Lower leg skin (tissue), 4 donors: ENCODE measurements around the gene TEKT3. TPM values are rescaled to one million over a fixed set of nuclear protein-coding genes. Genes with fewer than 3 reads are reported as not detected.

Source experiments
- DNase-seq, 2 donors: peaks; one replicate each; pipeline ENCODE4 v3.0.0-alpha.2; 2019; ENCODE audit warnings: low spot score in 2 of 2
- H3K4me3 ChIP-seq: fragments of 200-600 bp; sonication (generic); 2 replicates; pipeline ENCODE4 v1.5.1; 2017; ENCODE audit warnings: mild to moderate bottlenecking, low read depth; ENCODE audit not compliant: poor library complexity, severe bottlenecking
- CTCF ChIP-seq, 3 donors: fragments of 450-650 bp; IDR thresholded peaks; one replicate each; pipeline ENCODE4 v1.5.1; 2016; ENCODE audit warnings: antibody characterized with exemption in 3 of 3, mild to moderate bottlenecking in 3 of 3, moderate library complexity in 2 of 3
- POLR2A ChIP-seq, 2 donors: fragments of 450-650 bp; IDR thresholded peaks; one replicate each; pipeline ENCODE4 v1.6.1; 2016 to 2017; ENCODE audit warnings: antibody characterized with exemption in 2 of 2, mild to moderate bottlenecking in 1 of 2, moderate library complexity in 1 of 2
- WGBS, 2 donors: methylation state at CpG; one replicate each; pipeline ENCODE4 v1.1.5; 2018; 5-methylcytosine and 5-hydroxymethylcytosine counted together
- intact Hi-C: fragments of 100-400 bp; cut with DNase I; formaldehyde crosslinking; loops from one replicate; pipeline ENCODE4 v1.15.0; 2023; ENCODE audit warnings: low total_unique reads
- total RNA-seq, 4 donors: library from RNA; depleted of rRNA; stranded (reverse); fragments of >200 nt; gene quantifications; one replicate each; pipeline ENCODE4 v1.1.0, GENCODE V29; 2016

Gene TEKT3
- total RNA-seq, 4 donors from 2014 or later, result 0.46 to 2.5 TPM; not detected in 2

GRCh38 chr17:15273141-15273793 is 68.1 kb downstream of the TEKT3 start:
- DNase-seq, result peak in 1 of 2 donors; percentile 62
- intact Hi-C loops, result no loop called here
- 64 to 72% methylated on average over 5 of the region's 5 CpGs for WGBS, 2 donors
- H3K4me3 ChIP-seq, result no peak overlapping the region
- TF ChIP-seq CTCF (IDR thresholded peaks at IDR 0.05) (no peak), POLR2A (IDR thresholded peaks at IDR 0.05) (no peak)

GRCh38 chr17:15271741-15272140 is 69.7 kb downstream of the TEKT3 start:
- DNase-seq, result no peak
- intact Hi-C loops, result no loop called here
- no peak overlapping the region for H3K4me3 ChIP-seq
- WGBS, 2 donors, result 84 to 85% methylated on average over 6 of the region's 6 CpGs
- TF ChIP-seq CTCF (IDR thresholded peaks at IDR 0.05) (no peak), POLR2A (IDR thresholded peaks at IDR 0.05) (no peak)

GRCh38 chr17:15270628-15271381 is 70.6 kb downstream of the TEKT3 start:
- DNase-seq, result no peak
- intact Hi-C loops, result no loop called here

GRCh38 chr17:15269780-15270089 is 71.7 kb downstream of the TEKT3 start:
- H3K4me3 ChIP-seq, result no peak overlapping the region
- 78 to 80% methylated on average over 5 of the region's 5 CpGs for WGBS, 2 donors
- TF ChIP-seq CTCF (IDR thresholded peaks at IDR 0.05) (no peak), POLR2A (IDR thresholded peaks at IDR 0.05) (no peak)
- DNase-seq, result no peak
- intact Hi-C loops, result loop anchor here (10.0 kb wide), 1 partner anchor 145 kb away; no protein-coding TSS in a partner anchor

More at GRCh38 chr17:15270628-15271381, 70.6 kb downstream of the TEKT3 start:
- no peak overlapping the region for H3K4me3 ChIP-seq
- TF ChIP-seq POLR2A (IDR thresholded peaks at IDR 0.05), result no peak
- TF ChIP-seq CTCF (IDR thresholded peaks at IDR 0.05), result no peak
- WGBS, 2 donors, result 89 to 94% methylated on average over 9 of the region's 9 CpGs

- no peak for DNase-seq
- no peak for TF ChIP-seq CTCF (IDR thresholded peaks at IDR 0.05)
- TF ChIP-seq POLR2A (IDR thresholded peaks at IDR 0.05), result no peak
- intact Hi-C loops, result loop anchor here (10.0 kb wide), 1 partner anchor 146 kb away; no protein-coding TSS in a partner anchor
- H3K4me3 ChIP-seq, result no peak overlapping the region
- WGBS, 2 donors, result 75 to 78% methylated on average over 7 of the region's 7 CpGs
Measured at GRCh38 chr17:15269087-15269779, 72.2 kb downstream of the TEKT3 start.
